SHP77 (cell line): ENCODE results near the gene OR6N2.

ENCODE experiments used
- DNase-seq, 2 experiments: peaks; one replicate each; lab custom pipeline; 2025; lab: John Stamatoyannopoulos, UW

The OR6N2 gene

GRCh38 chr1:158781104-158781503 is at the start of gene OR6N2:
Gene OR6N2 (minus strand): TSS chr1:158781204. CDS start chr1:158777635, 3,569 bp downstream.
- DNase-seq, result no peak

- DNase-seq, result no peak
Observed at GRCh38 chr1:158830074-158830677, 49.2 kb upstream of the OR6N2 start.

GRCh38 chr1:158821723-158822122 is 40.7 kb upstream of the OR6N2 start:
- DNase-seq, result no peak

- no peak for DNase-seq
Observed at GRCh38 chr1:158819461-158820443, 38.7 kb upstream of the OR6N2 start.

- DNase-seq, result no peak
Observed at GRCh38 chr1:158818975-158819431, 38.0 kb upstream of the OR6N2 start.

- no peak for DNase-seq
Observed at GRCh38 chr1:158818560-158818959, 37.6 kb upstream of the OR6N2 start.

GRCh38 chr1:158814970-158815369 is 34.0 kb upstream of the OR6N2 start:
- no peak for DNase-seq

GRCh38 chr1:158813164-158813563 is 32.2 kb upstream of the OR6N2 start:
- DNase-seq, result no peak

GRCh38 chr1:158812336-158812735 is 31.3 kb upstream of the OR6N2 start:
- no peak for DNase-seq

- DNase-seq, result no peak
Observed at GRCh38 chr1:158810311-158810710, 29.3 kb upstream of the OR6N2 start.

- DNase-seq, result no peak
Observed at GRCh38 chr1:158809862-158810261, 28.9 kb upstream of the OR6N2 start.

- no peak for DNase-seq
Observed at GRCh38 chr1:158809256-158809655, 28.3 kb upstream of the OR6N2 start.

- DNase-seq, result no peak
Observed at GRCh38 chr1:158806916-158807536, 26.0 kb upstream of the OR6N2 start.

GRCh38 chr1:158803678-158804077 is 22.7 kb upstream of the OR6N2 start:
- DNase-seq, result no peak

- DNase-seq, result no peak
Observed at GRCh38 chr1:158801396-158801795, 20.4 kb upstream of the OR6N2 start.

GRCh38 chr1:158800526-158800925 is 19.5 kb upstream of the OR6N2 start:
- DNase-seq, result no peak

- DNase-seq, result no peak
Observed at GRCh38 chr1:158799689-158800088, 18.7 kb upstream of the OR6N2 start.

- no peak for DNase-seq
Observed at GRCh38 chr1:158798531-158798930, 17.5 kb upstream of the OR6N2 start.

GRCh38 chr1:158794247-158794646 is 13.2 kb upstream of the OR6N2 start:
- DNase-seq, result no peak

GRCh38 chr1:158793604-158794003 is 12.6 kb upstream of the OR6N2 start:
- DNase-seq, result no peak

GRCh38 chr1:158771950-158772866 is 8.8 kb downstream of the OR6N2 start, which contains the start of gene OR6N1:
Gene OR6N1 (minus strand): TSS chr1:158772195. CDS start chr1:158766682, 5,513 bp downstream.
- no peak for DNase-seq
